A673 (cell line): Measurements from ENCODE around the gene MED12L. TPM values are rescaled to one million over a fixed set of nuclear protein-coding genes. Genes with fewer than 3 reads are reported as not detected.

Experiments
- BruUV-seq: library from RNA; stranded (reverse); fragments of 400-500 nt; replicated peaks from 2 replicates; lab custom pipeline; 2021; lab: Mats Ljungman, UMichigan
- CTCF ChIA-PET: fragments of 300-600 bp; sonication (Branson Sonifier 250); formaldehyde crosslinking; loops from one replicate; lab custom pipeline; 2022; ENCODE audit warnings: antibody characterized with exemption; lab: Charles Lee
- POLR2A ChIA-PET: fragments of 300-600 bp; sonication (Branson Sonifier 250); formaldehyde crosslinking; loops from one replicate; lab custom pipeline; 2022; ENCODE audit warnings: antibody characterized with exemption; ENCODE audit not compliant: low non-redundant PET; lab: Charles Lee
- DNase-seq: peaks from one replicate; pipeline ENCODE4 v3.0.0-alpha.2; 2015; ENCODE audit warnings: low spot score
- H3K27ac ChIP-seq: fragments of 200-600 bp; sonication (generic); 2 replicates; pipeline ENCODE4 v1.5.1; 2016; ENCODE audit warnings: mixed run types, low read depth, mild to moderate bottlenecking, mixed read lengths, antibody characterized with exemption, low read length; ENCODE audit not compliant: poor library complexity, severe bottlenecking
- H3K27me3 ChIP-seq: fragments of 200-600 bp; sonication (generic); replicated peaks from 2 replicates; pipeline ENCODE4 v1.6.1; 2017; ENCODE audit warnings: mixed run types, low read depth, mild to moderate bottlenecking, mixed read lengths, antibody characterized with exemption, low read length; ENCODE audit not compliant: insufficient read depth, poor library complexity
- H3K36me3 ChIP-seq: fragments of 200-600 bp; sonication (generic); 2 replicates; pipeline ENCODE4 v1.6.1; 2016; ENCODE audit warnings: mixed run types, mild to moderate bottlenecking, mixed read lengths, antibody characterized with exemption, low read length; ENCODE audit not compliant: insufficient read depth, poor library complexity, severe bottlenecking
- H3K4me1 ChIP-seq: fragments of 200-600 bp; sonication (generic); 2 replicates; pipeline ENCODE4 v1.6.1; 2017; ENCODE audit warnings: mixed run types, mild to moderate bottlenecking, mixed read lengths, antibody characterized with exemption, low read length; ENCODE audit not compliant: insufficient read depth, poor library complexity, severe bottlenecking
- H3K4me3 ChIP-seq: fragments of 200-600 bp; sonication (generic); 2 replicates; pipeline ENCODE4 v1.5.1; 2016; ENCODE audit warnings: low read depth, mixed run types, mild to moderate bottlenecking, mixed read lengths, low read length; ENCODE audit not compliant: poor library complexity, severe bottlenecking
- H3K9me3 ChIP-seq: fragments of 200-600 bp; sonication (generic); 2 replicates; pipeline ENCODE4 v1.6.1; 2016; ENCODE audit warnings: mixed run types, low read depth, mild to moderate bottlenecking, mixed read lengths, antibody characterized with exemption, low read length; ENCODE audit not compliant: poor library complexity, severe bottlenecking
- EZH2 ChIP-seq: fragments of 200-600 bp; sonication (generic); IDR thresholded peaks from 2 replicates; pipeline ENCODE4 v1.6.1; 2017; ENCODE audit warnings: borderline replicate concordance, low read depth, mild to moderate bottlenecking, mixed read lengths, antibody characterized with exemption, low read length; ENCODE audit not compliant: poor library complexity, severe bottlenecking
- intact Hi-C: fragments of 100-400 bp; cut with micrococcal nuclease; formaldehyde crosslinking; loops from one replicate; pipeline ENCODE4 v1.10.0; 2022; ENCODE audit not compliant: unreplicated experiment
- total RNA-seq: library from RNA; stranded (reverse); gene quantifications from 2 replicates; pipeline ENCODE4 v1.2.3, GENCODE V29; 2021
- TF ChIP-seq, protein P1 (sequence below): fragments of 300-800, 200-600 bp; sonication (generic); conservative IDR thresholded peaks from 2 replicates; pipeline ENCODE4 v1.5.1; 2017; ENCODE audit warnings: low read depth, mild to moderate bottlenecking, antibody characterized with exemption, low read length, moderate library complexity, mixed read lengths

MED12L gene
- total RNA-seq, 1 experiment from 2014 or later = 0.71 TPM

DNA sequence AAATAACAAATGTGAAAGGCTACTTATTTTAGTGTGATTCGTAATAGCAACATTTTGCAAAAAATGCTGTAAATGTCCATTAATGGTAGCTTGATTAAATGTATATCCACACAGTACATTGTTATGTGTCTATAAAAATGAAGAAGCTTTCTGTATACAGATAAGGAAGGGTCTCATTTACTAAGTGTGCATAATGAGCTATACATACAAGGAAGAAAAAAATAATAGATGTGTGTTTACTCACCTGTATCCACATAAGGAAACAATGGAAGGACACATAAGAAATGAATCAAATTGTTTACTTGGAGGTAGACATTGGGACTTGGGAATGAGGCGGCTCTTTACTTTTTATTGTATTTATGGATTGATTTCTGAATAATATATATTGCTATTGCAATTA, 34.9 kb downstream of the MED12L start:
- POLR2A ChIA-PET = interaction anchor here (0.5 kb wide), 1 partner anchor 49 kb away, joined by 4 read pairs; no protein-coding TSS in a partner anchor
- Histone ChIP-seq H3K27me3 (no peaks in the 10 kb centered on the region), H3K36me3 (no peaks in the 10 kb centered on the region), H3K9me3 (no peaks in the 10 kb centered on the region), H3K27ac (no peak overlapping the region), H3K4me1 (no peaks in the 10 kb centered on the region), H3K4me3 (no peak overlapping the region)
- CTCF ChIA-PET = no interaction called here
- TF ChIP-seq, protein P1, sequence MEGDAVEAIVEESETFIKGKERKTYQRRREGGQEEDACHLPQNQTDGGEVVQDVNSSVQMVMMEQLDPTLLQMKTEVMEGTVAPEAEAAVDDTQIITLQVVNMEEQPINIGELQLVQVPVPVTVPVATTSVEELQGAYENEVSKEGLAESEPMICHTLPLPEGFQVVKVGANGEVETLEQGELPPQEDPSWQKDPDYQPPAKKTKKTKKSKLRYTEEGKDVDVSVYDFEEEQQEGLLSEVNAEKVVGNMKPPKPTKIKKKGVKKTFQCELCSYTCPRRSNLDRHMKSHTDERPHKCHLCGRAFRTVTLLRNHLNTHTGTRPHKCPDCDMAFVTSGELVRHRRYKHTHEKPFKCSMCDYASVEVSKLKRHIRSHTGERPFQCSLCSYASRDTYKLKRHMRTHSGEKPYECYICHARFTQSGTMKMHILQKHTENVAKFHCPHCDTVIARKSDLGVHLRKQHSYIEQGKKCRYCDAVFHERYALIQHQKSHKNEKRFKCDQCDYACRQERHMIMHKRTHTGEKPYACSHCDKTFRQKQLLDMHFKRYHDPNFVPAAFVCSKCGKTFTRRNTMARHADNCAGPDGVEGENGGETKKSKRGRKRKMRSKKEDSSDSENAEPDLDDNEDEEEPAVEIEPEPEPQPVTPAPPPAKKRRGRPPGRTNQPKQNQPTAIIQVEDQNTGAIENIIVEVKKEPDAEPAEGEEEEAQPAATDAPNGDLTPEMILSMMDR = no peak
- TF ChIP-seq EZH2 = no peak
- DNase-seq = no peak
- intact Hi-C loops = no loop called here
- BruUV-seq = no TSS peak

- Histone ChIP-seq H3K27ac (no peak overlapping the region), H3K4me3 (no peak overlapping the region), H3K4me1 (no peaks in the 10 kb centered on the region), H3K27me3 (no peaks in the 10 kb centered on the region), H3K9me3 (no peaks in the 10 kb centered on the region), H3K36me3 (no peaks in the 10 kb centered on the region)
- BruUV-seq = no TSS peak
- DNase-seq = no peak
- intact Hi-C loops = no loop called here
- POLR2A ChIA-PET = interaction anchor here (0.5 kb wide), 1 partner anchor 49 kb away, joined by 4 read pairs; no protein-coding TSS in a partner anchor
- no peak for TF ChIP-seq EZH2
- TF ChIP-seq, protein P1 = no peak
- CTCF ChIA-PET = no interaction called here
These were observed 35.6 kb downstream of the MED12L start for GRCh38 chr3:151121016-151121415.

- Histone ChIP-seq H3K4me1 (no peaks in the 10 kb centered on the region), H3K4me3 (no peak overlapping the region), H3K36me3 (no peaks in the 10 kb centered on the region), H3K27ac (no peak overlapping the region), H3K9me3 (no peaks in the 10 kb centered on the region), H3K27me3 (no peaks in the 10 kb centered on the region)
- POLR2A ChIA-PET = no interaction called here
- intact Hi-C loops = no loop called here
- TF ChIP-seq, protein P1 = no peak
- no peak for TF ChIP-seq EZH2
- CTCF ChIA-PET = no interaction called here
- BruUV-seq = no TSS peak
- no peak for DNase-seq
These were observed 38.4 kb downstream of the MED12L start for GRCh38 chr3:151123827-151124226.
